ENCODE results near the gene SETBP1.
A peak's percentile ranks its signal among the peaks of the same experiment; 100 is the strongest.

Gene SETBP1

GRCh38 chr18:44680273-44681075, at the start of gene SETBP1:
Gene SETBP1, plus strand, starts transcription at chr18:44680888. Its CDS starts 20,459 bp downstream, at chr18:44701347.
- Histone ChIP-seq H3K27ac (peak within 1 kb of the TSS; percentile 80), H3K27me3 (peaks cover 33% of the 10 kb centered on the region), H3K4me2 (peak within 1 kb of the TSS; percentile 88), H3K4me1 (peaks cover 29% of the 10 kb centered on the region), H3K36me3 (no peaks in the 10 kb centered on the region), H3K4me3 (peak within 1 kb of the TSS; percentile 89), H4K20me1 (no peaks in the 10 kb centered on the region), H3K9me3 (no peaks in the 10 kb centered on the region), H3K9ac (peak within 1 kb of the TSS; percentile 88)
- TF ChIP-seq Cebpa-rat (IDR thresholded peaks at IDR 0.05) = no peak

- no peak overlapping the region for H3K9ac ChIP-seq
These were observed 48.1 kb upstream of the SETBP1 start for GRCh38 chr18:44632469-44633145.

DNA sequence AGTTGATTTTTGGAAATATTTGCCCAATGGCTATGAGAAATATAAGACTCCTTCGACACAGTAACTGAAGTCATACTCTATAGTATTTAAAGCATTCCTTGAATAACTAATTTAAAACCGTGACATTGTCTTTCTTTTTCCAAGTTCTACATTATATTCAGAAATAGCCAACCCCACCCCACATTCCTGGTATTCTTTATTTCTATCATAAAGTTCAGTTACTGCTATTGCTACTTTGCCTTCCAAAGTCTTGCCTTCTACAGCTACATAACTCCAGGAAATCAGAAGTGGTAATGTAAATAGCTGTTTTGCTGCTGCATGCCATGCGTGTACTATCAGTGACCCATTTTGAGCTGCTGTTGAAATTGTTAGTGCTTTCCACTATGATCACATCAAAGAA, 45.1 kb upstream of the SETBP1 start:
- no peak overlapping the region for H3K27ac ChIP-seq
- no peak for TF ChIP-seq Cebpa-rat (IDR thresholded peaks at IDR 0.05)

More at GRCh38 chr18:44632469-44633145, 48.1 kb upstream of the SETBP1 start:
- Histone ChIP-seq H3K27ac (no peak overlapping the region), H3K4me1 (no peaks in the 10 kb centered on the region), H3K36me3 (no peaks in the 10 kb centered on the region), H3K4me3 (no peak overlapping the region), H3K27me3 (no peaks in the 10 kb centered on the region), H4K20me1 (no peaks in the 10 kb centered on the region), H3K4me2 (no peak overlapping the region), H3K9me3 (no peaks in the 10 kb centered on the region)
- no peak for TF ChIP-seq Cebpa-rat (IDR thresholded peaks at IDR 0.05)

DNA sequence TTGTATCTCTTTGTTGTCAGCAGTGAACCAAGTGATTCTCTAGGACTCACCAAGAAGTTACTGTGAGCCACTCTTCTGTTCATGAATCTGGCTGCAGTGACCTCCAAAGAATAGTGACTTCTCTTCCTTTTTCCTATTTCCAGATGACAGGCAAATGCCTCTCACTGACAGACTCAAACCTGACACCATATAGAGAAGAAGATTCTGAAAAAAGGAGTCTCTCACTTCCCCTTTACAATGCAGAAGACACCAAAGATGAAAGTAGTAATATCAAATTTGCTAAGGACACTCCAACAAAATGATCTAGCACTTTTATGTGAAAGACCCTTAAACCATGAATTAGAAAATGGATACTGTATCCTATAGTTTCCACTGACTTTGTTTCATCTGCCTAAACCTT, 44.4 kb upstream of the SETBP1 start:
- H3K9ac ChIP-seq = no peak overlapping the region
- no peak overlapping the region for H3K4me3 ChIP-seq
- no peaks in the 10 kb centered on the region for H3K9me3 ChIP-seq
- no peaks in the 10 kb centered on the region for H3K27me3 ChIP-seq
- no peak for TF ChIP-seq Cebpa-rat (IDR thresholded peaks at IDR 0.05)
- no peaks in the 10 kb centered on the region for H3K4me1 ChIP-seq
- H3K27ac ChIP-seq = no peak overlapping the region
- no peaks in the 10 kb centered on the region for H3K36me3 ChIP-seq
- no peaks in the 10 kb centered on the region for H4K20me1 ChIP-seq
- H3K4me2 ChIP-seq = no peak overlapping the region

More for the DNA sequence above, 45.1 kb upstream of the SETBP1 start:
- H3K36me3 ChIP-seq = no peaks in the 10 kb centered on the region
- H3K4me1 ChIP-seq = no peaks in the 10 kb centered on the region
- H3K27me3 ChIP-seq = no peaks in the 10 kb centered on the region
- H3K9me3 ChIP-seq = no peaks in the 10 kb centered on the region
- no peak overlapping the region for H3K4me3 ChIP-seq
- H3K4me2 ChIP-seq = no peak overlapping the region
- no peaks in the 10 kb centered on the region for H4K20me1 ChIP-seq
- no peak overlapping the region for H3K9ac ChIP-seq

DNA sequence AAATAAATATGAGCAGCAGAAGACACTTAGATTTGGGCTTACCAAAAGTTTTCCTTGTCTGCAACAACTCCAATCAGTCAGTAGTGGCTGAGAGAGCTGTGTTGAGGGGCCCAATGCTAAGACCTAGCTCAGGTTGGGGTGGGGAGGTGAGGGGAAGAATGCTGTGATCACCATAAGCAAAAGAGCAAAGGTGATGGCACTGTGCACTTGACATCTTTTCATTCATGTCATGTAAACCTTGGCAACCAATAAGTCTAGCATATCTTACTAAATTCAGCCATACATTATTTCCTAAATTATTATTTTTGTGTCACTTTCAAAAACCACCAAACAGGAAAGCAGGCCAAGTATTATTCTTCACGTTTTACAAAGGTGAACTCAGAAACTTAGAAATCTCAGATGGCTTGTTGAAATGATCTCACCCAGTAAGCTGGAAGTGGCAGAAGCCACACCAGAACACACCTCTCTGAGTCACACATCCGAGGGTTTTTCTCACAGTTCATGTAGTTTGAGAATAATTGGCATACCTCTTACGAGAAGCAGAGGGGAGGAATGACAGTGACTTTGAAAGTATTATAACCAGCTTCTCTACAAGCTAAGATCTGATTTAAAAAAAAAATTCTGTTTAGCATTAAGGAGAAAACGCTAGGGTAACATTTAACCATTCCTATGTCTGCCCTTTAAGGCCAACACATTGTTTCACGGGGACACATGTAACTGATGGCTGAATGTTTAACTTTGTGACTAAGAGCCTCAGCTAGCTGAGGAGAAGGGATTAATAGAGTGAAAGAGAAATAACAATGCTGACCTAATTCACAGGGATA, 43.3 kb upstream of the SETBP1 start:
- H3K27ac ChIP-seq = no peak overlapping the region
- H3K4me2 ChIP-seq = no peak overlapping the region
- H3K36me3 ChIP-seq = no peaks in the 10 kb centered on the region
- no peak overlapping the region for H3K4me3 ChIP-seq
- no peak for TF ChIP-seq Cebpa-rat (IDR thresholded peaks at IDR 0.05)
- no peaks in the 10 kb centered on the region for H3K27me3 ChIP-seq
- no peak overlapping the region for H3K9ac ChIP-seq
- H3K9me3 ChIP-seq = no peaks in the 10 kb centered on the region
- no peaks in the 10 kb centered on the region for H3K4me1 ChIP-seq
- H4K20me1 ChIP-seq = no peaks in the 10 kb centered on the region

DNA sequence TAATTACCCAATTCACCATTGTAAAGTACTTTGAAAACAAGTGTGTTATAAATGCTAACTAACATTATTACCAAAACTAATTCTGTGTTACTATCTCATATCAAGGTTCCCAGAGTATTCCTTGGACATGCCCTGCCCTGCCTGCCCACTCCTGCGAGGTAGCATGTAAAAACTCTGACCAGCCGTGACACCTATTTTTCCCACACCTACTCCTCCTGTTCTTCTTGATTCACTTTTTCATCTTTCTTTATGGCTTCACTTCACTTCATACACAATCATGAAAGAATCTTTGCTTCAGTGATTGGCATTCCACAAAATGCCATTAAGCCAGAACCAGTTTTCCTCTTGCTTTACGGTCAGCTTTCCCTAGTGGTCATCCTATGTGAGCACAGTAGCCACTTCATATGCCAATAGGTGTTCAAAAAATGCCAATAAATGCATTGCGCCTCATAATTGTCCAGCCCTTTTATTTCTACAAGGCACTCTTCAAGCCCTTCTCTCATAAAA, 42.6 kb upstream of the SETBP1 start:
- H3K9me3 ChIP-seq = no peaks in the 10 kb centered on the region

DNA sequence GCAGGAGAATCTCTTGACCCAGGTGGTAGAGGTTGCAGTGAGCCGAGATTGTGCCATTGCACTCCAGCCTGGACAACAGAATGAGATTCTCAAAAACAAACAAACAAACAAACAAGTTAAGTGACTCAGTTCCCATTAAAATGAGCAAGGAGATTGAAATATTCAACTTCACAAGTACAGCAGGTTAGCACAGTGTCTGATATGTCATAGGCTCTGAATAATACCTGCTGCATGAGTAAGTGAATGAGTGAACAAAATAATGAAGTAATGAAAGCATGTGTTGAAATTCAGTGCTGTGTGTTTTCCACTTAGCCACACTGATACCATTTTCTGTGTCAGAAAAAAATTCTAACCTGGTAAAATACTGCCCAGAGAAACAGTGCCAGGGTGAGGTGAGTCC, 41.9 kb upstream of the SETBP1 start:
- no peak for TF ChIP-seq Cebpa-rat (IDR thresholded peaks at IDR 0.05)

More for the DNA sequence above, 42.6 kb upstream of the SETBP1 start:
- Histone ChIP-seq H3K4me3 (no peak overlapping the region), H3K9ac (no peak overlapping the region), H3K4me1 (no peaks in the 10 kb centered on the region), H3K36me3 (no peaks in the 10 kb centered on the region), H3K27ac (no peak overlapping the region), H3K4me2 (no peak overlapping the region), H4K20me1 (no peaks in the 10 kb centered on the region), H3K27me3 (no peaks in the 10 kb centered on the region)
- no peak for TF ChIP-seq Cebpa-rat (IDR thresholded peaks at IDR 0.05)

DNA sequence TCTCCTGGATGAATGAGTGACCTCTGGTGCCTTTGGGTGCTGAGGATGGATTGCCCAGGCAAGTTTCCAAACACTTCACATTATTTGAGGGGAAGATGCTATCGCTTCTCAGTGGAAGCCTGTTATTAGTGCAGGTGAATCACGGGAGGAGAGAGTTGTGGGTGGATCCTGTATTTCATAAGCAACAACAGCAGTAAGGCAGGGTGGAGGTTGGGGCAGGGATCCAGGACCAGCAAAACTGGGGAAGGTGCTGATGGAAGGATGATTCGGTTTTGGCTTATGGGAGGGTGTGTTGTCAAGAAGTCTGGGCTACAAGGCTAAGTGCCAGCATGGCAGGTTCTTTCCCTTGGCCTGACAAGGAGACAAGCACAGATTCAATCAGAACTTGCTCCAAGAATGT, 37.7 kb upstream of the SETBP1 start:
- H3K27me3 ChIP-seq = no peaks in the 10 kb centered on the region
- no peaks in the 10 kb centered on the region for H3K9me3 ChIP-seq
- no peaks in the 10 kb centered on the region for H3K4me1 ChIP-seq
- no peaks in the 10 kb centered on the region for H3K36me3 ChIP-seq
- H3K4me3 ChIP-seq = no peak overlapping the region
- H3K27ac ChIP-seq = no peak overlapping the region
- no peak overlapping the region for H3K4me2 ChIP-seq
- no peak for TF ChIP-seq Cebpa-rat (IDR thresholded peaks at IDR 0.05)
- no peaks in the 10 kb centered on the region for H4K20me1 ChIP-seq
- no peak overlapping the region for H3K9ac ChIP-seq

More for the DNA sequence above, 41.9 kb upstream of the SETBP1 start:
- Histone ChIP-seq H4K20me1 (no peaks in the 10 kb centered on the region), H3K36me3 (no peaks in the 10 kb centered on the region), H3K9me3 (no peaks in the 10 kb centered on the region), H3K4me1 (no peaks in the 10 kb centered on the region), H3K27me3 (no peaks in the 10 kb centered on the region), H3K4me3 (no peak overlapping the region), H3K9ac (no peak overlapping the region), H3K4me2 (no peak overlapping the region), H3K27ac (no peak overlapping the region)

DNA sequence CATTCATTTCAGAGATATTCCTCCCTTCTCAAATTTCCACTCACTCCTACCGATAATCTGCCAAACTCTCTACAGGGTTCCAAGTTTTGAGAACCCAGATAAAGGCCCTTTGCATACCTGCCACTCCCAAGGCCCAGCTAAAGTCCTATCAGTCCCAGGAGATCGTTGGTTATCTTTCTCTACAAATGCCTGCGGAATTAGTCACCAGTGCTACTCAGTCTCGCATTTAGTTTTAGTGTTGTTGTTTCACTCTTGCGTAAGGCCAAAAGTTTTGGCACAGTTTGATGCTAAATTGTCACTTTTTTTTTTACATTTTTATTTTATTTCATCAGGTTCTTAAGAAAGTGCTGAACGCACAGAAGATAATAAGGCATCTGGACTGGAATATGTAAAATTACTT, 29.2 kb upstream of the SETBP1 start:
- H3K27ac ChIP-seq = no peak overlapping the region
- no peak overlapping the region for H3K9ac ChIP-seq
- no peaks in the 10 kb centered on the region for H4K20me1 ChIP-seq
- H3K4me3 ChIP-seq = no peak overlapping the region
- no peaks in the 10 kb centered on the region for H3K27me3 ChIP-seq
- H3K9me3 ChIP-seq = no peaks in the 10 kb centered on the region
- H3K4me1 ChIP-seq = no peaks in the 10 kb centered on the region
- no peaks in the 10 kb centered on the region for H3K36me3 ChIP-seq
- H3K4me2 ChIP-seq = no peak overlapping the region
- no peak for TF ChIP-seq Cebpa-rat (IDR thresholded peaks at IDR 0.05)
